DOHH2 (cell line): Measurements from ENCODE around the gene NGF.

Experiments used
- CTCF ChIP-seq: fragments of 200-600 bp; sonication (generic); IDR thresholded peaks from one replicate; pipeline ENCODE4 v1.5.1; 2014; ENCODE audit warnings: antibody characterized with exemption, mild to moderate bottlenecking, low read depth, low read length; ENCODE audit not compliant: poor library complexity, severe bottlenecking
- EZH2phosphoT487 ChIP-seq: fragments of 200-600 bp; sonication (generic); IDR thresholded peaks from 2 replicates; pipeline ENCODE4 v1.6.1; 2017; ENCODE audit warnings: borderline replicate concordance, mild to moderate bottlenecking, antibody characterized with exemption, low read length, moderate library complexity, mixed read lengths

GRCh38 chr1:115241309-115241708 is 96.7 kb downstream of the NGF start:
- TF ChIP-seq CTCF (no peak), EZH2phosphoT487 (no peak)
